IMR-90 (cell line): ENCODE measurements around the gene ZDHHC16. TPM values are rescaled to one million over a fixed set of nuclear protein-coding genes. Genes with fewer than 3 reads are reported as not detected.

Experiments
- ATAC-seq: fragments of 200-7000 bp; cut with Tn5 transposase; 2 replicates; pipeline ENCODE4 v1.9.1; 2020; ENCODE audit warnings: low read depth, mild to moderate bottlenecking, moderate library complexity
- BruUV-seq: library from RNA; stranded (reverse); fragments of 400-500 nt; replicated peaks from 2 replicates; lab custom pipeline; 2021; lab: Mats Ljungman, UMichigan
- CTCF ChIA-PET: fragments of 300-600 bp; formaldehyde crosslinking; extraction: SDS; loops from one replicate; lab custom pipeline; 2021; ENCODE audit warnings: antibody characterized with exemption; lab: Yijun Ruan, JAX
- POLR2A ChIA-PET: fragments of 300-600 bp; sonication (Branson Sonifier 250); formaldehyde crosslinking; loops from one replicate; lab custom pipeline; 2022; ENCODE audit warnings: antibody characterized with exemption; ENCODE audit not compliant: unreplicated experiment; lab: Charles Lee
- DNase-seq: peaks from one replicate; pipeline ENCODE4 v3.0.0; 2013
- H2AFZ ChIP-seq: replicated peaks from 2 replicates; pipeline ENCODE3; 2013; ENCODE audit warnings: low read length, mild to moderate bottlenecking; ENCODE audit not compliant: poor library complexity
- H2AK5ac ChIP-seq: 2 replicates; pipeline ENCODE4 v1.6.1; 2013; ENCODE audit warnings: low read depth, low read length, inconsistent platforms
- H2AK9ac ChIP-seq: replicated peaks from 2 replicates; pipeline ENCODE3; 2013; ENCODE audit warnings: mild to moderate bottlenecking, low read depth, low read length, moderate library complexity; ENCODE audit not compliant: poor library complexity
- H2BK120ac ChIP-seq: 2 replicates; pipeline ENCODE4 v1.6.1; 2013; ENCODE audit warnings: low read depth, low read length, inconsistent platforms
- H2BK15ac ChIP-seq: 3 replicates; pipeline ENCODE4 v1.6.1; 2013; ENCODE audit warnings: low read depth, low read length, inconsistent platforms
- H2BK20ac ChIP-seq: 2 replicates; pipeline ENCODE4 v1.6.1; 2013; ENCODE audit warnings: low read depth, mild to moderate bottlenecking, inconsistent platforms, low read length, moderate library complexity
- H2BK5ac ChIP-seq: 2 replicates; pipeline ENCODE4 v1.6.1; 2013; ENCODE audit warnings: mild to moderate bottlenecking, low read depth, low read length, inconsistent platforms; ENCODE audit not compliant: poor library complexity, severe bottlenecking
- H3K14ac ChIP-seq: replicated peaks from 2 replicates; pipeline ENCODE4 v1.6.1; 2013; ENCODE audit warnings: low read depth, low read length, inconsistent platforms
- H3K18ac ChIP-seq: 2 replicates; pipeline ENCODE4 v1.6.1; 2013; ENCODE audit warnings: low read depth, low read length, control low read depth
- H3K23ac ChIP-seq: 2 replicates; pipeline ENCODE4 v1.6.1; 2013; ENCODE audit warnings: low read depth, low read length, inconsistent platforms
- H3K27ac ChIP-seq: 2 replicates; pipeline ENCODE4 v1.5.1; 2013; ENCODE audit warnings: mild to moderate bottlenecking, control low read depth, low read length; ENCODE audit not compliant: insufficient read depth
- H3K27me3 ChIP-seq: 2 replicates; pipeline ENCODE4 v1.6.1; 2013; ENCODE audit warnings: low read length; ENCODE audit not compliant: control insufficient read depth, insufficient read depth
- H3K36me3 ChIP-seq: 2 replicates; pipeline ENCODE4 v1.6.1; 2013; ENCODE audit warnings: low read length, mixed read lengths; ENCODE audit not compliant: control insufficient read depth, insufficient read depth
- H3K4ac ChIP-seq: 2 replicates; pipeline ENCODE4 v1.6.1; 2013; ENCODE audit warnings: low read depth, low read length, inconsistent platforms
- H3K4me1 ChIP-seq: 2 replicates; pipeline ENCODE4 v1.6.1; 2013; ENCODE audit warnings: low read length, mixed read lengths; ENCODE audit not compliant: control insufficient read depth, insufficient read depth
- H3K4me2 ChIP-seq: 2 replicates; pipeline ENCODE4 v1.6.1; 2013; ENCODE audit warnings: low read depth, mild to moderate bottlenecking, control low read depth, low read length, moderate library complexity
- H3K4me3 ChIP-seq: 2 replicates; pipeline ENCODE4 v1.5.1; 2013; ENCODE audit warnings: low read depth, mild to moderate bottlenecking, control low read depth, low read length, moderate library complexity; ENCODE audit not compliant: insufficient read depth
- H3K56ac ChIP-seq: 2 replicates; pipeline ENCODE4 v1.6.1; 2013; ENCODE audit warnings: low read length, inconsistent platforms; ENCODE audit not compliant: insufficient read depth; ENCODE audit errors: extremely low read depth
- H3K79me1 ChIP-seq, 2 experiments: 2 replicates each; pipeline ENCODE4 v1.6.1; 2013; ENCODE audit warnings: low read length in 2 of 2, inconsistent platforms in 1 of 2, low read depth in 1 of 2
- H3K9ac ChIP-seq: 2 replicates; pipeline ENCODE4 v1.6.1; 2013; ENCODE audit warnings: low read depth, low read length, control low read depth
- H3K9me1 ChIP-seq: 2 replicates; pipeline ENCODE4 v1.6.1; 2013; ENCODE audit warnings: low read length, inconsistent platforms; ENCODE audit not compliant: insufficient read depth
- H3K9me3 ChIP-seq: 2 replicates; pipeline ENCODE4 v1.6.1; 2013; ENCODE audit warnings: low read length; ENCODE audit not compliant: control insufficient read depth, insufficient read depth
- H4K20me1 ChIP-seq: 2 replicates; pipeline ENCODE4 v1.6.1; 2013; ENCODE audit warnings: low read length, inconsistent platforms; ENCODE audit not compliant: insufficient read depth
- H4K5ac ChIP-seq: 2 replicates; pipeline ENCODE4 v1.6.1; 2013; ENCODE audit warnings: mild to moderate bottlenecking, low read depth, low read length, control low read depth
- H4K8ac ChIP-seq, 2 experiments: 2 replicates each; pipeline ENCODE4 v1.6.1; 2013; ENCODE audit warnings: low read depth in 2 of 2, low read length in 2 of 2, control low read depth in 1 of 2, inconsistent platforms in 1 of 2
- H4K91ac ChIP-seq: 2 replicates; pipeline ENCODE4 v1.6.1; 2013; ENCODE audit warnings: low read depth, low read length, inconsistent platforms; ENCODE audit not compliant: insufficient read depth
- CHD1 ChIP-seq: IDR thresholded peaks from 2 replicates; pipeline ENCODE4 v1.6.1; 2012; ENCODE audit warnings: low read depth, low read length, improper control_type of control experiment
- MAZ ChIP-seq: IDR thresholded peaks from 2 replicates; pipeline ENCODE4 v1.6.1; 2012; ENCODE audit warnings: low read depth, mild to moderate bottlenecking, low read length, improper control_type of control experiment, moderate library complexity, borderline replicate concordance
- RAD21 ChIP-seq: IDR thresholded peaks from 2 replicates; pipeline ENCODE4 v1.6.1; 2012; ENCODE audit warnings: low read length, improper control_type of control experiment
- RCOR1 ChIP-seq: IDR thresholded peaks from 2 replicates; pipeline ENCODE4 v1.6.1; 2012; ENCODE audit warnings: mild to moderate bottlenecking, low read length, improper control_type of control experiment; ENCODE audit not compliant: insufficient replicate concordance
- RFX5 ChIP-seq: IDR thresholded peaks from 2 replicates; pipeline ENCODE4 v1.8.0; 2012; ENCODE audit warnings: low read depth, mild to moderate bottlenecking, low read length, moderate library complexity
- WGBS, 2 experiments: methylation state at CpG; one replicate each; pipeline versions ENCODE4 v1.1.5 to v1.1.7; 2013; ENCODE audit warnings: missing lambda C conversion rate in 2 of 2; ENCODE audit not compliant: insufficient read length in 1 of 2; ENCODE audit errors: extremely low coverage in 2 of 2; 5-methylcytosine and 5-hydroxymethylcytosine counted together
- dilution Hi-C: fragments of 300-500 bp; cut with HindIII; formaldehyde crosslinking; loops from one replicate; pipeline ENCODE4 v1.14.3; 2018; ENCODE audit warnings: low sequenced_read_pairs; ENCODE audit not compliant: unreplicated experiment
- in situ Hi-C: fragments of 300-500 bp; cut with MboI; formaldehyde crosslinking; loops from 3 replicates; pipeline ENCODE4 v1.14.3; 2019; ENCODE audit warnings: low sequenced_read_pairs, inconsistent platforms, mixed read lengths
- intact Hi-C: fragments of 100-400 bp; cut with micrococcal nuclease; formaldehyde crosslinking; loops from 2 replicates; pipeline ENCODE4 v1.10.0; 2022
- polyA plus RNA-seq, 3 experiments: library from polyadenylated mRNA; depleted of rRNA; stranded (reverse); fragments of >200 nt; gene quantifications; 2 replicates each; pipeline ENCODE4 v1.2.3, GENCODE V29; 2012; ENCODE audit warnings: low replicate concordance in 1 of 3
- total RNA-seq: library from RNA; depleted of rRNA; stranded (reverse); fragments of >200 nt; gene quantifications from 2 replicates; pipeline ENCODE4 v1.2.3, GENCODE V29; 2012
- TF ChIP-seq, protein P1 (sequence below): conservative IDR thresholded peaks from 2 replicates; pipeline ENCODE4 v1.5.1; 2012; ENCODE audit warnings: mild to moderate bottlenecking, low read depth, low read length, improper control_type of control experiment

Gene ZDHHC16
- total and polyA plus RNA-seq, 2 of the 4 experiments (the other 2 are of a cell fraction), result 54.7 to 64.0 TPM

DNA sequence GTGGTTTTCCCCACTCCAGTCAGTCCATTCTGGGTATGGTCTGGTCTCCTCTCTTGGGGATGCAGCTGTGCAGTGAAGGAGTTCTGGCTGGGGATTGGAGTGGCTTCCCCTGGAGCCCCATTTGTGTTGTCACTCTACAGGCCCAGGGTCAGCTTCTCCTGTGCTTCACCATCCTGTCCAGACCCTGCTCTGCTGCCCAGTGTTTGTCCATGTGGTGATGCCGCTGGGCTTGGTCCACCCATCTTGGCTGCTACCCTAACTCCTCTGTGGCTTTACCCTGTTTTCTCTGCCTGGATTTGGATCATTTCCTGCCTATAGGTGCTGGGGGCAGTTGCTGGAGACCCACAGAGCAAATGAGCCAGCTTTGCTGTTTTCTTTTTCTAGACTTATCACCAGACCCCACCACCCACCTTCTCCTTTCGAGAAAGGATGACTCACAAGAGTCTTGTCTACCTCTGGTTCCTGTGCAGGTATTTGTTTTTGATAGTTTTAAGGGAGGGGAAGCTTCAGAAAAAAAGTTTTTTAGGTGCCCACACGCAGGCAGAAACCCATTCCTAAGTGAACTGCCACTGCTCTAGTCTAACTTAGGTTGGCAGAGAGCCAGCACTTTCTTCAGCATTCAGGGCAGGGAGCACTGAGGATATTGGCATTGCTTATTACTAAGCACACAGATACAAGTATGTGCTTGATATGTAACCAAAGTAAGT lies 8.5 kb downstream of the ZDHHC16 start:
- Histone ChIP-seq H3K27ac (no peak overlapping the region), H2AK5ac (no peak overlapping the region), H2AFZ (no peak overlapping the region), H3K9me1 (peaks cover 19% of the 10 kb centered on the region), H2AK9ac (no peak overlapping the region), H3K56ac (no peak overlapping the region), H2BK15ac (no peak overlapping the region), H3K18ac (no peak overlapping the region), H4K5ac (no peak overlapping the region), H2BK120ac (no peak overlapping the region), H3K36me3 (peaks cover 75% of the 10 kb centered on the region), H3K4ac (no peak overlapping the region), H3K4me3 (no peak overlapping the region), H2BK5ac (no peak overlapping the region), H3K9me3 (no peaks in the 10 kb centered on the region), H4K20me1 (peaks cover 41% of the 10 kb centered on the region), H4K91ac (no peak overlapping the region), H3K27me3 (no peaks in the 10 kb centered on the region), H4K8ac (no peak overlapping the region), H2BK20ac (no peak overlapping the region), H3K14ac (no peak overlapping the region), H3K4me1 (no peaks in the 10 kb centered on the region), H3K23ac (no peak overlapping the region), H3K9ac (no peak overlapping the region), H3K4me2 (no peak overlapping the region), H3K79me1 (peaks cover 55 to 82% of the 10 kb centered on the region in 2 experiments)
- WGBS, 2 experiments, result 100% methylated on average over 1 of the region's 3 CpGs; no CpG with 5 or more reads in 1 of the 2 experiments
- peak; percentile 34 for DNase-seq
- dilution Hi-C loops, result no loop called here
- TF ChIP-seq RCOR1, result no peak
- TF ChIP-seq MAZ, result no peak
- no peak for TF ChIP-seq RFX5
- TF ChIP-seq RAD21, result no peak
- TF ChIP-seq CHD1, result no peak
- TF ChIP-seq, protein P1, sequence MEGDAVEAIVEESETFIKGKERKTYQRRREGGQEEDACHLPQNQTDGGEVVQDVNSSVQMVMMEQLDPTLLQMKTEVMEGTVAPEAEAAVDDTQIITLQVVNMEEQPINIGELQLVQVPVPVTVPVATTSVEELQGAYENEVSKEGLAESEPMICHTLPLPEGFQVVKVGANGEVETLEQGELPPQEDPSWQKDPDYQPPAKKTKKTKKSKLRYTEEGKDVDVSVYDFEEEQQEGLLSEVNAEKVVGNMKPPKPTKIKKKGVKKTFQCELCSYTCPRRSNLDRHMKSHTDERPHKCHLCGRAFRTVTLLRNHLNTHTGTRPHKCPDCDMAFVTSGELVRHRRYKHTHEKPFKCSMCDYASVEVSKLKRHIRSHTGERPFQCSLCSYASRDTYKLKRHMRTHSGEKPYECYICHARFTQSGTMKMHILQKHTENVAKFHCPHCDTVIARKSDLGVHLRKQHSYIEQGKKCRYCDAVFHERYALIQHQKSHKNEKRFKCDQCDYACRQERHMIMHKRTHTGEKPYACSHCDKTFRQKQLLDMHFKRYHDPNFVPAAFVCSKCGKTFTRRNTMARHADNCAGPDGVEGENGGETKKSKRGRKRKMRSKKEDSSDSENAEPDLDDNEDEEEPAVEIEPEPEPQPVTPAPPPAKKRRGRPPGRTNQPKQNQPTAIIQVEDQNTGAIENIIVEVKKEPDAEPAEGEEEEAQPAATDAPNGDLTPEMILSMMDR, result no peak
- intact Hi-C loops, result no loop called here
- POLR2A ChIA-PET, result no interaction called here
- ATAC-seq, result peak; percentile 19; the same call in 1 of the 2 replicates
- no TSS peak for BruUV-seq
- CTCF ChIA-PET, result interaction anchor here (0.6 kb wide), 3 partner anchors 8 to 118 kb away, joined by 3 read pairs; partner anchors contain the start of gene ANKRD2
- in situ Hi-C loops, result no loop called here
